Fibroblast of pulmonary artery (primary cell): ENCODE results near the gene KIF26B.

ENCODE experiments used
- DNase-seq: peaks from one replicate; pipeline ENCODE4 v3.0.0-alpha.2; 2010; ENCODE audit warnings: low read depth
- H3K4me3 ChIP-seq: replicated peaks from 2 replicates; pipeline ENCODE4 v1.5.1; 2011; ENCODE audit warnings: low read depth, mild to moderate bottlenecking, control low read depth, low read length, moderate library complexity
- CTCF ChIP-seq: IDR thresholded peaks from 2 replicates; pipeline ENCODE4 v1.5.1; 2011; ENCODE audit warnings: mild to moderate bottlenecking, control low read depth, low read length, inconsistent platforms; ENCODE audit errors: missing control alignments

The KIF26B gene

DNA sequence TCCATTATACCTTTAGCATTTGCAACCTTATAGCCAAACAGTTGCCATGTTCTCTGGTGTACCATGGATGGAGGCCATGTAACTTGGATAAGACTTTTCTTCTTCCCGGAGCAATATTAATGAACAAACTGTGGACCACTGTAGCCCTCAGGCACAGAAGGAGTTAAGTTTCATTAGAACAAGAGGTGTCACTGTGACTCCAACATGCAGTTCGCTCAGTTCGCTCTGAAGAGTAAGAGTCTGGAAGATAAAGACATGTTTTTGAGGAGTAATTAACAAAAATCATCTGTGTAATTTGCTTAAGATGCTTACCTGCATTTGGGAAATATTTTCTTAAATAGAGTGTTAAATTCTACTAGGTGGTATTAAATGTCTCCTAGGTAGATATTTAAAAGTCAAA lies 4.1 kb downstream of the KIF26B start:
- TF ChIP-seq CTCF = no peak
- H3K4me3 ChIP-seq = no peak overlapping the region
- DNase-seq = no peak

- no peak for TF ChIP-seq CTCF
- H3K4me3 ChIP-seq = no peak overlapping the region
- DNase-seq = peak; percentile 47
Measured at GRCh38 chr1:245160288-245160687, 5.5 kb downstream of the KIF26B start.

- no peak overlapping the region for H3K4me3 ChIP-seq
- DNase-seq = no peak
- TF ChIP-seq CTCF = no peak
Measured at GRCh38 chr1:245160741-245161400, 6.1 kb downstream of the KIF26B start.

DNA sequence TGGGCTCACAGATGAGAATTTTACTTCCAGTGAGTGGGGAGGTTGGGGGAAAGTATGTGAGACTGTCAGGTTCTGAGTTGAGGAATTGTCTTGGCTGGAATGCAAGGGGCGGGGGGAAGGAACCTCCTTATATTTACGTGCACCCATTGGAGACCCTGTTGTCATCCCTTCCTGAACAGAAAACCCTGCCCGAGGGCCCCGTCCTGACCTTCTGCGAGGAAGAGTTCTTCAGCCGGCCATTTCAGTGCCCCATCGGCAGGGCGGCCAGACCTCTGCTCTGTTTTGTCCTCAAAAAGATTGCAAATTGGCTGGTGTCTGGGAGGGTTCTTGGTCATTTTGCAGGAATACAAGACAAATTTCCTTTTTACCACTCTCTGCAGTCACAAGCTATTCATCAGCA lies 7.1 kb downstream of the KIF26B start:
- H3K4me3 ChIP-seq = no peak overlapping the region
- no peak for DNase-seq
- TF ChIP-seq CTCF = no peak

- peak overlapping the region; percentile 42 for H3K4me3 ChIP-seq
- no peak for TF ChIP-seq CTCF
- peak; percentile 33 for DNase-seq
Measured at GRCh38 chr1:245166471-245166885, 11.7 kb downstream of the KIF26B start.

GRCh38 chr1:245168086-245168485 lies 13.3 kb downstream of the KIF26B start:
- no peak for DNase-seq
- H3K4me3 ChIP-seq = no peak overlapping the region
- no peak for TF ChIP-seq CTCF

DNA sequence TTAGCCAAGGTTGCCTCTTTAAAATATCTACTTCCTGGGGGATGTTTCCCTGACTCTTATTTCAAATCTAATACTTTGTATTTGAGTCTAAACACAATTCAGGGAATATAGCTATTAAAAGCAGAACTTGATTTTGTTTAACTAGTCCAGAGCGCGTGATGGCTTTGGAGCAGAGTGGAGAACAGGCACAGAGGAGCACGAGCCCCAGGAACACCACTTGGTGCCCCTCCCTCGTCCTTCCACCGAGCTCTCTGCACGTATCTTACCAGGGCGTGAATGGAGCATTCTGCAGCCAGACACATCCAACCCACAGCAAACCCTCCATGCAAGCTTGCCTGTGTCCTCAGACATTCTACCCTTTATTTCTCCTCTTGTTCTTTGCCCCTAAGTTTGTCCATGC lies 14.1 kb downstream of the KIF26B start:
- H3K4me3 ChIP-seq = no peak overlapping the region
- TF ChIP-seq CTCF = no peak
- no peak for DNase-seq
